Measurements from ENCODE around the gene MDM1. TPM values are rescaled to one million over a fixed set of nuclear protein-coding genes. Genes with fewer than 3 reads are reported as not detected.

MDM1 gene
- total and polyA plus RNA-seq, 2 experiments from 2014 or later, result 13.6 to 18.9 TPM

DNA sequence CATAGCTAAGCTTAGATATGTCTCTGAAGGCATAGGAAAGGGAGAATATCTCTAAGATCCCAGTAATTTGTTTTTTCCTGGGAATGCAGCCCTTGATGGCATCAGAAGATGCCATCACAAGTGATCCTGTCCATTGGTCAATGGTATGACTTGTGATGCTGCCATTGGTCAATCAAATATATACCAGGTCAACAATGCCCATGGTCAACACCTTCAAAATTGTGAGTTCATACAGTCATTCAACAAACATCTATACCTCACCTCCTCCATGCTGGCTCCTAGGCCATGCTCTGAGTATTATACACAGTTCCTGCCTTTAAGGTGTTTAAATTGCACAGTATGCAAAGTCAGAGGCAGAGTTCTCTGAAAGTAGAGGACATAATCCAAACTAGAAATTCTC is 59.4 kb downstream of the MDM1 start (continued):
- TF ChIP-seq ZNF114 (CRISPR knock-in tag; IDR thresholded peaks at IDR 0.05) (no peak), EZH2 (IDR thresholded peaks at IDR 0.05; ENCODE audit: low read depth, unreplicated experiment) (no peak), EZH2phosphoT487 (IDR thresholded peaks at IDR 0.05; ENCODE audit: unreplicated experiment) (no peak), JUNB (IDR thresholded peaks at IDR 0.05; ENCODE audit: unreplicated experiment) (no peak), NANOG (IDR thresholded peaks at IDR 0.05; ENCODE audit: borderline replicate concordance) (no peak)

- DNase-seq (ENCODE audit: low spot score) (no peak), ATAC-seq (no peak)
- Mint-ChIP-seq H3K27ac (no peak overlapping the region), H3K4me1 (no peaks in the 10 kb centered on the region), H3K36me3 (ENCODE audit: low read depth) (no peaks in the 10 kb centered on the region), H3K9me3 (no peaks in the 10 kb centered on the region), H3K27me3 (ENCODE audit: insufficient read depth, low read depth, poor library complexity) (no peaks in the 10 kb centered on the region), H3K4me3 (no peak overlapping the region)
- Histone ChIP-seq H3K36me3 (ENCODE audit: insufficient read depth) (no peaks in the 10 kb centered on the region), H3K4me1 (ENCODE audit: insufficient read depth) (no peaks in the 10 kb centered on the region), H3K27ac (ENCODE audit: low read depth) (no peak overlapping the region), H4K20me1 (replicated peaks; ENCODE audit: insufficient read depth) (no peaks in the 10 kb centered on the region), H3K27me3 (ENCODE audit: insufficient read depth) (no peaks in the 10 kb centered on the region), H2AFZ (no peak overlapping the region; the same call in 1 of the 2 replicates), H3K4me2 (no peak overlapping the region), H3F3A (replicated peaks; ENCODE audit: low read depth) (no peaks in the 10 kb centered on the region), H3K9me2 (ENCODE audit: insufficient read depth) (peaks cover 6% of the 10 kb centered on the region; the same call in 1 of the 2 replicates), H3K79me2 (replicated peaks; ENCODE audit: insufficient read depth) (no peaks in the 10 kb centered on the region), H3K4me3 (no peak overlapping the region)
- TF ChIP-seq, protein P1, sequence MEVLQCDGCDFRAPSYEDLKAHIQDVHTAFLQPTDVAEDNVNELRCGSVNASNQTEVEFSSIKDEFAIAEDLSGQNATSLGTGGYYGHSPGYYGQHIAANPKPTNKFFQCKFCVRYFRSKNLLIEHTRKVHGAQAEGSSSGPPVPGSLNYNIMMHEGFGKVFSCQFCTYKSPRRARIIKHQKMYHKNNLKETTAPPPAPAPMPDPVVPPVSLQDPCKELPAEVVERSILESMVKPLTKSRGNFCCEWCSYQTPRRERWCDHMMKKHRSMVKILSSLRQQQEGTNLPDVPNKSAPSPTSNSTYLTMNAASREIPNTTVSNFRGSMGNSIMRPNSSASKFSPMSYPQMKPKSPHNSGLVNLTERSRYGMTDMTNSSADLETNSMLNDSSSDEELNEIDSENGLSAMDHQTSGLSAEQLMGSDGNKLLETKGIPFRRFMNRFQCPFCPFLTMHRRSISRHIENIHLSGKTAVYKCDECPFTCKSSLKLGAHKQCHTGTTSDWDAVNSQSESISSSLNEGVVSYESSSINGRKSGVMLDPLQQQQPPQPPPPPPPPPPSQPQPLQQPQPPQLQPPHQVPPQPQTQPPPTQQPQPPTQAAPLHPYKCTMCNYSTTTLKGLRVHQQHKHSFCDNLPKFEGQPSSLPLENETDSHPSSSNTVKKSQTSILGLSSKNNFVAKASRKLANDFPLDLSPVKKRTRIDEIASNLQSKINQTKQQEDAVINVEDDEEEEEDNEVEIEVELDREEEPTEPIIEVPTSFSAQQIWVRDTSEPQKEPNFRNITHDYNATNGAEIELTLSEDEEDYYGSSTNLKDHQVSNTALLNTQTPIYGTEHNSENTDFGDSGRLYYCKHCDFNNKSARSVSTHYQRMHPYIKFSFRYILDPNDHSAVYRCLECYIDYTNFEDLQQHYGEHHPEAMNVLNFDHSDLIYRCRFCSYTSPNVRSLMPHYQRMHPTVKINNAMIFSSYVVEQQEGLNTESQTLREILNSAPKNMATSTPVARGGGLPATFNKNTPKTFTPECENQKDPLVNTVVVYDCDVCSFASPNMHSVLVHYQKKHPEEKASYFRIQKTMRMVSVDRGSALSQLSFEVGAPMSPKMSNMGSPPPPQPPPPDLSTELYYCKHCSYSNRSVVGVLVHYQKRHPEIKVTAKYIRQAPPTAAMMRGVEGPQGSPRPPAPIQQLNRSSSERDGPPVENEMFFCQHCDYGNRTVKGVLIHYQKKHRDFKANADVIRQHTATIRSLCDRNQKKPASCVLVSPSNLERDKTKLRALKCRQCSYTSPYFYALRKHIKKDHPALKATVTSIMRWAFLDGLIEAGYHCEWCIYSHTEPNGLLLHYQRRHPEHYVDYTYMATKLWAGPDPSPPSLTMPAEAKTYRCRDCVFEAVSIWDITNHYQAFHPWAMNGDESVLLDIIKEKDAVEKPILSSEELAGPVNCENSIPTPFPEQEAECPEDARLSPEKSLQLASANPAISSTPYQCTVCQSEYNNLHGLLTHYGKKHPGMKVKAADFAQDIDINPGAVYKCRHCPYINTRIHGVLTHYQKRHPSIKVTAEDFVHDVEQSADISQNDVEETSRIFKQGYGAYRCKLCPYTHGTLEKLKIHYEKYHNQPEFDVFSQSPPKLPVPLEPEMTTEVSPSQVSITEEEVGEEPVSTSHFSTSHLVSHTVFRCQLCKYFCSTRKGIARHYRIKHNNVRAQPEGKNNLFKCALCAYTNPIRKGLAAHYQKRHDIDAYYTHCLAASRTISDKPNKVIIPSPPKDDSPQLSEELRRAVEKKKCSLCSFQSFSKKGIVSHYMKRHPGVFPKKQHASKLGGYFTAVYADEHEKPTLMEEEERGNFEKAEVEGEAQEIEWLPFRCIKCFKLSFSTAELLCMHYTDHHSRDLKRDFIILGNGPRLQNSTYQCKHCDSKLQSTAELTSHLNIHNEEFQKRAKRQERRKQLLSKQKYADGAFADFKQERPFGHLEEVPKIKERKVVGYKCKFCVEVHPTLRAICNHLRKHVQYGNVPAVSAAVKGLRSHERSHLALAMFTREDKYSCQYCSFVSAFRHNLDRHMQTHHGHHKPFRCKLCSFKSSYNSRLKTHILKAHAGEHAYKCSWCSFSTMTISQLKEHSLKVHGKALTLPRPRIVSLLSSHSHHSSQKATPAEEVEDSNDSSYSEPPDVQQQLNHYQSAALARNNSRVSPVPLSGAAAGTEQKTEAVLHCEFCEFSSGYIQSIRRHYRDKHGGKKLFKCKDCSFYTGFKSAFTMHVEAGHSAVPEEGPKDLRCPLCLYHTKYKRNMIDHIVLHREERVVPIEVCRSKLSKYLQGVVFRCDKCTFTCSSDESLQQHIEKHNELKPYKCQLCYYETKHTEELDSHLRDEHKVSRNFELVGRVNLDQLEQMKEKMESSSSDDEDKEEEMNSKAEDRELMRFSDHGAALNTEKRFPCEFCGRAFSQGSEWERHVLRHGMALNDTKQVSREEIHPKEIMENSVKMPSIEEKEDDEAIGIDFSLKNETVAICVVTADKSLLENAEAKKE (CRISPR knock-in tag; IDR thresholded peaks at IDR 0.05), result no peak
These were observed 60.8 kb downstream of the MDM1 start for GRCh38 chr12:68271346-68271745.

All from GM23338 (cell line).